ENCODE data around the gene GOLGA5. TPM values are rescaled to one million over a fixed set of nuclear protein-coding genes. Genes with fewer than 3 reads are reported as not detected.

Gene GOLGA5
- total RNA-seq, 1 experiment from 2014 or later: 25.4 TPM

DNA sequence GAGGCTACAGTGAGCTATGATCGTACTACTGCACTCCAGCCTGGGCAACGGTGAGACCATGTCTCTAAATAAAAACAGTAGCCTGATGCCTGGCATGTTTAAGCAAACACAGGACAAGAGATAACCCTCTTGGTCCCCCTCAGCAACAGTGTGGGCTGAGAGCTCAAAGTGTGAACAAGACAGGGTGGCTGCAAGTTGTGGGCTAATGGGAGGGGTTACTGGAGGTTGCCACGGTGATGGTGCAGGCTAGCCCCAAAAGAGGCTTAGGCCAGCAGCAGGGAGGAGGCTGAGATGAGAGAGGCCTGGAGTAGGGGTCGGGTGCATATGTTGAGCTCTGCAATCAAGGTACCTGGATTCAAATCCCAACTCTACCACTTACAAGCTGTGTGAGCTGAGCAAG, 42.3 kb upstream of the GOLGA5 start:
- H3K79me2 ChIP-seq (ENCODE audit: insufficient read depth, low read length): no peaks in the 10 kb centered on the region
- no peak overlapping the region for H3K9ac ChIP-seq (ENCODE audit: extremely low read depth, insufficient read length, low read length)
- H3K4me3 Mint-ChIP-seq: no peak overlapping the region; a peak in 1 of 5 replicates
- TF ChIP-seq, protein P1, sequence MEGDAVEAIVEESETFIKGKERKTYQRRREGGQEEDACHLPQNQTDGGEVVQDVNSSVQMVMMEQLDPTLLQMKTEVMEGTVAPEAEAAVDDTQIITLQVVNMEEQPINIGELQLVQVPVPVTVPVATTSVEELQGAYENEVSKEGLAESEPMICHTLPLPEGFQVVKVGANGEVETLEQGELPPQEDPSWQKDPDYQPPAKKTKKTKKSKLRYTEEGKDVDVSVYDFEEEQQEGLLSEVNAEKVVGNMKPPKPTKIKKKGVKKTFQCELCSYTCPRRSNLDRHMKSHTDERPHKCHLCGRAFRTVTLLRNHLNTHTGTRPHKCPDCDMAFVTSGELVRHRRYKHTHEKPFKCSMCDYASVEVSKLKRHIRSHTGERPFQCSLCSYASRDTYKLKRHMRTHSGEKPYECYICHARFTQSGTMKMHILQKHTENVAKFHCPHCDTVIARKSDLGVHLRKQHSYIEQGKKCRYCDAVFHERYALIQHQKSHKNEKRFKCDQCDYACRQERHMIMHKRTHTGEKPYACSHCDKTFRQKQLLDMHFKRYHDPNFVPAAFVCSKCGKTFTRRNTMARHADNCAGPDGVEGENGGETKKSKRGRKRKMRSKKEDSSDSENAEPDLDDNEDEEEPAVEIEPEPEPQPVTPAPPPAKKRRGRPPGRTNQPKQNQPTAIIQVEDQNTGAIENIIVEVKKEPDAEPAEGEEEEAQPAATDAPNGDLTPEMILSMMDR (conservative IDR thresholded peaks at IDR 0.05): no peak
- no peaks in the 10 kb centered on the region for H3K27me3 ChIP-seq (ENCODE audit: insufficient read depth, low read length)
- peaks cover 3 to 7% of the 10 kb centered on the region in 2 experiments; a peak in 2 of 5 replicates for H3K9me3 Mint-ChIP-seq
- no peak overlapping the region for H3T11ph ChIP-seq (ENCODE audit: low read length)
- no peak overlapping the region for H3K56ac ChIP-seq (ENCODE audit: insufficient read length, low read depth, low read length)
- H3K27ac ChIP-seq (ENCODE audit: insufficient read length, low read depth, low read length): no peak overlapping the region
- H3K14ac ChIP-seq (ENCODE audit: insufficient read depth, low read length): no peak overlapping the region
- no peak overlapping the region for H3K18ac ChIP-seq (ENCODE audit: insufficient read length, low read depth, low read length)
- no peak overlapping the region for H2AK5ac ChIP-seq (ENCODE audit: insufficient read length, low read length)
- no peak overlapping the region for H4K91ac ChIP-seq (ENCODE audit: insufficient read length, low read depth, low read length)
- no peaks in the 10 kb centered on the region for H3K4me1 ChIP-seq (ENCODE audit: insufficient read depth, low read length)
- H2BK12ac ChIP-seq (ENCODE audit: insufficient read length, low read depth, low read length): no peak overlapping the region
- no peak for DNase-seq
- no peaks in the 10 kb centered on the region for H3K79me1 ChIP-seq (ENCODE audit: insufficient read depth, low read depth, low read length, poor library complexity, severe bottlenecking)
- H4K20me1 ChIP-seq (ENCODE audit: control insufficient read depth, insufficient read depth, insufficient read length): no peaks in the 10 kb centered on the region
- no peak overlapping the region for H4K5ac ChIP-seq (ENCODE audit: insufficient read length, low read depth, low read length)
- H2BK5ac ChIP-seq (ENCODE audit: insufficient read length, low read length): no peak overlapping the region
- peaks cover 17 to 19% of the 10 kb centered on the region in 2 experiments for H3K4me1 Mint-ChIP-seq
- H2BK15ac ChIP-seq (ENCODE audit: low read depth, low read length): no peak overlapping the region
- no peak overlapping the region for H3K4me2 ChIP-seq (ENCODE audit: insufficient read depth, insufficient read length, low read length)
- H3K27ac Mint-ChIP-seq: no peak overlapping the region; a peak in 1 of 7 replicates
- peaks cover 25% of the 10 kb centered on the region for H3K27me3 Mint-ChIP-seq (ENCODE audit: low read depth)
- H2AFZ ChIP-seq (ENCODE audit: low read length): no peak overlapping the region
- H3K23ac ChIP-seq (ENCODE audit: insufficient read length, low read depth, low read length): no peak overlapping the region
- H3K4ac ChIP-seq (ENCODE audit: low read depth, low read length): no peak overlapping the region
- peaks cover 2 to 4% (median 3%) of the 10 kb centered on the region in 3 experiments; a peak in 6 of 7 replicates for H3K36me3 Mint-ChIP-seq (ENCODE audit: insufficient read depth in 1 of 3, low read depth in 3 of 3)
- H3K9me3 ChIP-seq (ENCODE audit: control insufficient read depth, low read depth, low read length): no peaks in the 10 kb centered on the region
- no peak overlapping the region for H2BK120ac ChIP-seq (ENCODE audit: low read depth, low read length, poor library complexity, severe bottlenecking)
- H3K23me2 ChIP-seq (ENCODE audit: insufficient read length, low read depth, low read length, poor library complexity, severe bottlenecking): peaks cover 10% of the 10 kb centered on the region
- H4K8ac ChIP-seq (replicated peaks; ENCODE audit: insufficient read length, low read depth, low read length): no peak overlapping the region
- no CpG with 5 or more reads among the region's 4 CpGs for WGBS (ENCODE audit: extremely low coverage, insufficient read length, low lambda C conversion rate)
- H2BK20ac ChIP-seq (ENCODE audit: low read depth, low read length, poor library complexity, severe bottlenecking): no peak overlapping the region

Measured in H9 (cell line).